H9 (cell line): Measurements from ENCODE around the gene KLF14. TPM values are rescaled to one million over a fixed set of nuclear protein-coding genes. Genes with fewer than 3 reads are reported as not detected.

Experiments
- DNase-seq: peaks from one replicate; pipeline ENCODE4 v3.0.0-alpha.2; 2017
- H2AFZ ChIP-seq: one replicate; pipeline ENCODE4 v1.6.1; 2013; ENCODE audit warnings: mild to moderate bottlenecking, low read length, control low read depth, moderate library complexity
- H2AK5ac ChIP-seq: 2 replicates; pipeline ENCODE4 v1.6.1; 2013; ENCODE audit warnings: low read length, control low read depth, mixed read lengths; ENCODE audit not compliant: insufficient read length
- H2BK120ac ChIP-seq: one replicate; pipeline ENCODE4 v1.6.1; 2013; ENCODE audit warnings: low read depth, mild to moderate bottlenecking, low read length, control low read depth, inconsistent platforms; ENCODE audit not compliant: poor library complexity, severe bottlenecking
- H2BK12ac ChIP-seq: 2 replicates; pipeline ENCODE4 v1.6.1; 2013; ENCODE audit warnings: low read length, control low read depth, mixed read lengths, low read depth; ENCODE audit not compliant: insufficient read length
- H2BK15ac ChIP-seq: 2 replicates; pipeline ENCODE4 v1.6.1; 2013; ENCODE audit warnings: low read depth, low read length, control low read depth
- H2BK20ac ChIP-seq: one replicate; pipeline ENCODE4 v1.6.1; 2013; ENCODE audit warnings: low read depth, mild to moderate bottlenecking, low read length, control low read depth, inconsistent platforms; ENCODE audit not compliant: poor library complexity, severe bottlenecking
- H2BK5ac ChIP-seq: 2 replicates; pipeline ENCODE4 v1.6.1; 2013; ENCODE audit warnings: low read length, control low read depth, mixed read lengths; ENCODE audit not compliant: insufficient read length
- H3K14ac ChIP-seq: 2 replicates; pipeline ENCODE4 v1.6.1; 2013; ENCODE audit warnings: low read length, control low read depth; ENCODE audit not compliant: insufficient read depth
- H3K18ac ChIP-seq: 2 replicates; pipeline ENCODE4 v1.6.1; 2013; ENCODE audit warnings: low read depth, mild to moderate bottlenecking, mixed read lengths, low read length, control low read depth; ENCODE audit not compliant: insufficient read length
- H3K23ac ChIP-seq: 2 replicates; pipeline ENCODE4 v1.6.1; 2013; ENCODE audit warnings: low read length, control low read depth, mixed read lengths, low read depth; ENCODE audit not compliant: insufficient read length
- H3K23me2 ChIP-seq: 2 replicates; pipeline ENCODE4 v1.6.1; 2013; ENCODE audit warnings: low read depth, mild to moderate bottlenecking, mixed read lengths, low read length, control low read depth; ENCODE audit not compliant: insufficient read length, poor library complexity, severe bottlenecking
- H3K27ac ChIP-seq: 2 replicates; pipeline ENCODE4 v1.5.1; 2013; ENCODE audit warnings: low read length, control low read depth, mixed read lengths, low read depth; ENCODE audit not compliant: insufficient read length
- H3K27me3 ChIP-seq: 2 replicates; pipeline ENCODE4 v1.6.1; 2013; ENCODE audit warnings: low read length, control low read depth, inconsistent platforms; ENCODE audit not compliant: insufficient read depth
- H3K4ac ChIP-seq: 2 replicates; pipeline ENCODE4 v1.6.1; 2013; ENCODE audit warnings: low read depth, mild to moderate bottlenecking, control low read depth, inconsistent platforms, low read length, moderate library complexity
- H3K4me1 ChIP-seq: 2 replicates; pipeline ENCODE4 v1.6.1; 2013; ENCODE audit warnings: low read length, control low read depth, inconsistent platforms; ENCODE audit not compliant: insufficient read depth
- H3K4me2 ChIP-seq: 2 replicates; pipeline ENCODE4 v1.6.1; 2013; ENCODE audit warnings: low read length, control low read depth, mixed read lengths; ENCODE audit not compliant: insufficient read length, insufficient read depth
- H3K56ac ChIP-seq: 2 replicates; pipeline ENCODE4 v1.6.1; 2013; ENCODE audit warnings: low read depth, mild to moderate bottlenecking, mixed read lengths, low read length, control low read depth; ENCODE audit not compliant: insufficient read length
- H3K79me1 ChIP-seq: 2 replicates; pipeline ENCODE4 v1.6.1; 2013; ENCODE audit warnings: low read depth, mild to moderate bottlenecking, moderate library complexity, low read length, control low read depth, inconsistent platforms; ENCODE audit not compliant: insufficient read depth, poor library complexity, severe bottlenecking
- H3K79me2 ChIP-seq: 2 replicates; pipeline ENCODE4 v1.6.1; 2013; ENCODE audit warnings: low read length, control low read depth, inconsistent platforms; ENCODE audit not compliant: insufficient read depth
- H3K9ac ChIP-seq: 2 replicates; pipeline ENCODE4 v1.6.1; 2013; ENCODE audit warnings: low read length, control low read depth, mixed read lengths; ENCODE audit not compliant: insufficient read length; ENCODE audit errors: extremely low read depth
- H3K9me3 ChIP-seq: one replicate; pipeline ENCODE4 v1.6.1; 2013; ENCODE audit warnings: low read depth, low read length, inconsistent platforms; ENCODE audit not compliant: control insufficient read depth
- H3T11ph ChIP-seq: one replicate; pipeline ENCODE4 v1.6.1; 2013; ENCODE audit warnings: mild to moderate bottlenecking, low read length, control low read depth, inconsistent platforms
- H4K20me1 ChIP-seq: one replicate; pipeline ENCODE4 v1.6.1; 2013; ENCODE audit not compliant: control insufficient read depth, insufficient read length, insufficient read depth
- H4K5ac ChIP-seq: 2 replicates; pipeline ENCODE4 v1.6.1; 2013; ENCODE audit warnings: low read depth, mild to moderate bottlenecking, mixed read lengths, low read length, control low read depth; ENCODE audit not compliant: insufficient read length
- H4K8ac ChIP-seq: replicated peaks from 2 replicates; pipeline ENCODE4 v1.6.1; 2013; ENCODE audit warnings: low read length, control low read depth, mixed read lengths, low read depth; ENCODE audit not compliant: insufficient read length
- H4K91ac ChIP-seq: 2 replicates; pipeline ENCODE4 v1.6.1; 2013; ENCODE audit warnings: low read depth, mild to moderate bottlenecking, moderate library complexity, mixed read lengths, low read length, control low read depth; ENCODE audit not compliant: insufficient read length
- H3K27ac Mint-ChIP-seq, 3 experiments: 2 replicates in 2 of 3; 3 replicates in 1 of 3; pipeline ENCODE4 v1.8.0; 2020 to 2021; ENCODE audit warnings: mixed read lengths in 3 of 3, mild to moderate bottlenecking in 1 of 3, moderate library complexity in 1 of 3
- H3K27me3 Mint-ChIP-seq: 2 replicates; pipeline ENCODE4 v1.8.0; 2021; ENCODE audit warnings: low read depth, mild to moderate bottlenecking, moderate library complexity, mixed read lengths
- H3K36me3 Mint-ChIP-seq, 3 experiments: 2 replicates in 2 of 3; 3 replicates in 1 of 3; pipeline ENCODE4 v1.8.0; 2020 to 2021; ENCODE audit warnings: low read depth in 3 of 3, mixed read lengths in 3 of 3; ENCODE audit not compliant: insufficient read depth in 1 of 3
- H3K4me1 Mint-ChIP-seq, 2 experiments: 2 replicates each; pipeline ENCODE4 v1.8.0; 2020; ENCODE audit warnings: mixed read lengths in 2 of 2
- H3K4me3 Mint-ChIP-seq, 2 experiments: 2 replicates in 1 of 2; 3 replicates in 1 of 2; pipeline ENCODE4 v1.8.0; 2020 to 2021; ENCODE audit warnings: mild to moderate bottlenecking in 2 of 2, mixed read lengths in 2 of 2, moderate library complexity in 1 of 2
- H3K9me3 Mint-ChIP-seq, 2 experiments: 2 replicates in 1 of 2; 3 replicates in 1 of 2; pipeline ENCODE4 v1.8.0; 2020; ENCODE audit warnings: mild to moderate bottlenecking in 2 of 2, mixed read lengths in 2 of 2, moderate library complexity in 1 of 2
- WGBS: extraction: QIAGEN DNeasy Blood & Tissue Kit; methylation state at CpG from one replicate; pipeline ENCODE4 v1.1.7; 2013; ENCODE audit warnings: missing lambda C conversion rate, low lambda C conversion rate, mixed read lengths; ENCODE audit not compliant: insufficient read length; ENCODE audit errors: extremely low coverage; 5-methylcytosine and 5-hydroxymethylcytosine counted together
- total RNA-seq: library from RNA; stranded (reverse); gene quantifications from 2 replicates; pipeline ENCODE4 v1.2.1, GENCODE V29; 2021
- TF ChIP-seq, protein P1 (sequence below): fragments of 200-600 bp; sonication (generic); conservative IDR thresholded peaks from 3 replicates; pipeline ENCODE4 v1.8.0; 2021; ENCODE audit warnings: antibody characterized with exemption, mild to moderate bottlenecking

Gene KLF14
- total RNA-seq, 1 experiment from 2014 or later, result not detected

DNA sequence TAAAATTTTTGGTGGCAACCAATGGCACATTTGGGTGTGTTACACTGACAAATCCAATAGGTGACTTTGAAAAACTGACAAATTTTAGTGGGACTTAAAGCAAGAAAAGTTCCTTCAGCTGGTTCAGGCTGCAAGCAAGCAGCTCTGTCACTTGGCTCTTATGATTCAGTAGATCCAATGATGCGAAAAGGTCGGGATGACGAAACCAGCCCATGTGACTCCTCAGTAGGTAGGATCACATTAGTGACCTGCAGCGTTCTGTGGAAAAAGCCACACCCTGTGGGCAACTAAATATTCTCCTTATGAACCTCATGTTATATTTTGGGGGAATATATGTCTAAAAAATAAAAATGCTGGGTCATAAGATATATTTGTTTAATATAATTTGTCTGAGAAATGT lies 34.3 kb downstream of the KLF14 start:
- Histone ChIP-seq H3K23me2 (no peaks in the 10 kb centered on the region), H3K56ac (no peak overlapping the region), H3K4me2 (no peak overlapping the region), H3K23ac (no peak overlapping the region), H3T11ph (no peak overlapping the region), H2BK120ac (no peak overlapping the region), H4K5ac (no peak overlapping the region), H2AK5ac (no peak overlapping the region), H3K79me1 (no peaks in the 10 kb centered on the region), H4K20me1 (no peaks in the 10 kb centered on the region), H2BK5ac (no peak overlapping the region), H3K4ac (no peak overlapping the region), H3K9me3 (no peaks in the 10 kb centered on the region), H3K79me2 (no peaks in the 10 kb centered on the region), H2AFZ (no peak overlapping the region), H3K9ac (no peak overlapping the region), H3K14ac (no peak overlapping the region), H3K27ac (no peak overlapping the region), H4K8ac (no peak overlapping the region), H3K18ac (no peak overlapping the region), H2BK20ac (no peak overlapping the region), H3K27me3 (no peaks in the 10 kb centered on the region), H2BK15ac (no peak overlapping the region), H2BK12ac (no peak overlapping the region), H3K4me1 (no peaks in the 10 kb centered on the region), H4K91ac (no peak overlapping the region)
- Mint-ChIP-seq H3K27ac (no peak overlapping the region), H3K36me3 (no peaks in the 10 kb centered on the region), H3K27me3 (no peaks in the 10 kb centered on the region), H3K4me1 (no peaks in the 10 kb centered on the region), H3K4me3 (no peak overlapping the region), H3K9me3 (peaks cover 0 to 3% of the 10 kb centered on the region in 2 experiments; a peak in 3 of 5 replicates)
- no peak for DNase-seq
- TF ChIP-seq, protein P1, sequence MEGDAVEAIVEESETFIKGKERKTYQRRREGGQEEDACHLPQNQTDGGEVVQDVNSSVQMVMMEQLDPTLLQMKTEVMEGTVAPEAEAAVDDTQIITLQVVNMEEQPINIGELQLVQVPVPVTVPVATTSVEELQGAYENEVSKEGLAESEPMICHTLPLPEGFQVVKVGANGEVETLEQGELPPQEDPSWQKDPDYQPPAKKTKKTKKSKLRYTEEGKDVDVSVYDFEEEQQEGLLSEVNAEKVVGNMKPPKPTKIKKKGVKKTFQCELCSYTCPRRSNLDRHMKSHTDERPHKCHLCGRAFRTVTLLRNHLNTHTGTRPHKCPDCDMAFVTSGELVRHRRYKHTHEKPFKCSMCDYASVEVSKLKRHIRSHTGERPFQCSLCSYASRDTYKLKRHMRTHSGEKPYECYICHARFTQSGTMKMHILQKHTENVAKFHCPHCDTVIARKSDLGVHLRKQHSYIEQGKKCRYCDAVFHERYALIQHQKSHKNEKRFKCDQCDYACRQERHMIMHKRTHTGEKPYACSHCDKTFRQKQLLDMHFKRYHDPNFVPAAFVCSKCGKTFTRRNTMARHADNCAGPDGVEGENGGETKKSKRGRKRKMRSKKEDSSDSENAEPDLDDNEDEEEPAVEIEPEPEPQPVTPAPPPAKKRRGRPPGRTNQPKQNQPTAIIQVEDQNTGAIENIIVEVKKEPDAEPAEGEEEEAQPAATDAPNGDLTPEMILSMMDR, result no peak
- no CpG with 5 or more reads among the region's 4 CpGs for WGBS
